ENCODE data around the gene PLIN5. TPM values are rescaled to one million over a fixed set of nuclear protein-coding genes. Genes with fewer than 3 reads are reported as not detected.
"Not testable (repeated sequence)": the region's sequence is repeated elsewhere in the genome, so short reads cannot be mapped to it uniquely, and the experiment has no call there.

PLIN5 gene
- total RNA-seq, 1 donor from 2014 or later = not detected

DNA sequence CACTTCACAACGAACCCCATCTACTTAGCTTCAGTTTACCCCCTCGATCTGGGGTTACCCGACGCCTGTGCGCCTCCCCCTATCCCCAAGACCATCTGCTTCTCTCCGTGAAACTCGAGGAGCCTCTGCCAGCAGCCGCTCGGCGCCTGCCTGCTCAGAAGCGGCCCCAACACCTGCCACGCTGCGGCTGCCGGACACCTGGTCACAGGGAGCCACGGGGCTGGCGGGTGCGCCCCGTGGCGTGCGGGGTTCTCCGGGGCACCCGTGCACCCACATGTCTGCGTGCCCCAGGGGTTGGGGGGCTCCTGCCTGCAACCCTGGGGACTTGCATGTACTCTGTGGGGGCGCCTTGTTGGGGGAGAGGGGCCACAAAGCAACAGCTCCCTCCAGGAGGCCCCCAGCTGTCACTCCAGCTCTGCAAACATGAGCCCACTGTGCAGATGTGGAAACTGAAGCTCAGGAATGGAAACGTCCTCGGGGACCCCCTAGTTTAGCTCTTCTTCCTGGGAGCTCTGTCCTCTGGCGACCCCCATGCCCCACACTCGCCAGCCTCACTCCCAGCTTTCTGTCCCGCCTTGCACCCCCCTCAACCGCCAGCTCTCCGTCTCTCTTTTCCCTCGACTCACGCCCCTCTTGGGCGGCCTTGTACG, 31.5 kb upstream of the PLIN5 start:
- no peaks in the 10 kb centered on the region for H3K9me3 Mint-ChIP-seq (ENCODE audit: unreplicated experiment)
- peaks cover 9% of the 10 kb centered on the region for H3K4me1 Mint-ChIP-seq (ENCODE audit: unreplicated experiment)
- no peak overlapping the region for H3K4me3 Mint-ChIP-seq (ENCODE audit: unreplicated experiment)
- no peak overlapping the region for H3K27ac Mint-ChIP-seq (ENCODE audit: unreplicated experiment)
- TF ChIP-seq CTCF (IDR thresholded peaks at IDR 0.05) = no peak
- DNase-seq (ENCODE audit: extremely low spot score, unreplicated experiment) = no peak
- H3K27me3 Mint-ChIP-seq (ENCODE audit: unreplicated experiment) = no peaks in the 10 kb centered on the region
- H3K36me3 Mint-ChIP-seq (ENCODE audit: unreplicated experiment) = peaks cover 3% of the 10 kb centered on the region

- not testable (repeated sequence) for H3K4me1 Mint-ChIP-seq (ENCODE audit: unreplicated experiment); H3K27me3 Mint-ChIP-seq (ENCODE audit: unreplicated experiment); H3K36me3 Mint-ChIP-seq (ENCODE audit: unreplicated experiment); H3K9me3 Mint-ChIP-seq (ENCODE audit: unreplicated experiment); H3K4me3 Mint-ChIP-seq (ENCODE audit: unreplicated experiment); H3K27ac Mint-ChIP-seq (ENCODE audit: unreplicated experiment); DNase-seq (ENCODE audit: extremely low spot score, unreplicated experiment)
Observed at GRCh38 chr19:4563562-4563961, 28.5 kb upstream of the PLIN5 start.

DNA sequence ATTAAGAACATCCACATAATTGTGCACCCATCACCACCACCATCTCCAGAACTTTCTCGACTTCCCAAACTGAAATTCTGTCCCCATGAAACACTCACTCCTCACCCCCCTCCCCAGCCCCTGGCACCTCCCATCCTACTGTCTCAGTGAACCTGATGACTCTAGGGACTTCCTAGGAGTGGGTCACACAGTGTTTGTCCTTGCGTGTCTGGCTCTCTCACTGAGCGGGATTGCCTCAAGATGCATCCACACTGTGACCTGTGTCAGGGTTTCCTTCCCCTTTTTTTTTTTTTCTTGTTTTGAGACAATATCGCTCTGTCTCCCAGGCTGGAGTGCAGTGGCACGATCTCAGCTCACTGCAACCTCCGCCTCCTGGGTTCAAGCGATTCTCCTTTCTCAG, 27.1 kb upstream of the PLIN5 start:
- H3K27ac Mint-ChIP-seq (ENCODE audit: unreplicated experiment); H3K36me3 Mint-ChIP-seq (ENCODE audit: unreplicated experiment); DNase-seq (ENCODE audit: extremely low spot score, unreplicated experiment); H3K4me1 Mint-ChIP-seq (ENCODE audit: unreplicated experiment); H3K9me3 Mint-ChIP-seq (ENCODE audit: unreplicated experiment); H3K27me3 Mint-ChIP-seq (ENCODE audit: unreplicated experiment); H3K4me3 Mint-ChIP-seq (ENCODE audit: unreplicated experiment): not testable (repeated sequence)

DNA sequence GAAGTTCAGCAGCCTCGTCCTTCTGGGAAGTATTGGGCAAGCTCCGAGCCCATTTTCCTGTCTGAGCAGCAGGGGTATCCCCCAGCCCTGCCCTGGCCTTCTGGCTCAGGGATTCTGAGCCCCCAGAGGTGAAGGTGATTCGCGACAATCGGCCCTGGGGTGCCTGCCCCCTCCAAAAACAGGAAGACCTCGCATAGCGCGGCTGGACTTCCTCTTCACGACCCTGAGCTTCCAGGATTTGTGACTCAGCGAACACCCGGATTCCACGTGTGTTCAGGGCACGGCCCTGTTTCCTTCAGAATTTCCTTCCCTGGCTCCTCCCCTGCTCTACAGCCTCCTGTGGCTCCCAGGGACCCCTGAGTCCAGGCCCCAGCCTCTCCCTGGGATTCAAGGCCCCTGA, 24.5 kb upstream of the PLIN5 start, which contains the start of gene SEMA6B:
TSS of gene SEMA6B (minus strand) at position 116 of the 400 bp plus-strand sequence. CDS start 1,227 bp downstream, outside the sequence.
- Mint-ChIP-seq H3K9me3 (ENCODE audit: unreplicated experiment) (no peaks in the 10 kb centered on the region), H3K36me3 (ENCODE audit: unreplicated experiment) (no peaks in the 10 kb centered on the region), H3K4me1 (ENCODE audit: unreplicated experiment) (peaks cover 2% of the 10 kb centered on the region), H3K27ac (ENCODE audit: unreplicated experiment) (no peak within 1 kb of the TSS), H3K27me3 (ENCODE audit: unreplicated experiment) (no peaks in the 10 kb centered on the region), H3K4me3 (ENCODE audit: unreplicated experiment) (no peak within 1 kb of the TSS)
- TF ChIP-seq CTCF (IDR thresholded peaks at IDR 0.05) = no peak
- DNase-seq (ENCODE audit: extremely low spot score, unreplicated experiment) = no peak

- no peaks in the 10 kb centered on the region for H3K36me3 Mint-ChIP-seq (ENCODE audit: unreplicated experiment)
- DNase-seq (ENCODE audit: extremely low spot score, unreplicated experiment) = no peak
- no peaks in the 10 kb centered on the region for H3K27me3 Mint-ChIP-seq (ENCODE audit: unreplicated experiment)
- no peak overlapping the region for H3K4me3 Mint-ChIP-seq (ENCODE audit: unreplicated experiment)
- TF ChIP-seq CTCF (IDR thresholded peaks at IDR 0.05) = peak; percentile 100
- H3K9me3 Mint-ChIP-seq (ENCODE audit: unreplicated experiment) = no peaks in the 10 kb centered on the region
- H3K27ac Mint-ChIP-seq (ENCODE audit: unreplicated experiment) = no peak overlapping the region
- peaks cover 2% of the 10 kb centered on the region for H3K4me1 Mint-ChIP-seq (ENCODE audit: unreplicated experiment)
Observed at GRCh38 chr19:4557971-4558941, 23.2 kb upstream of the PLIN5 start.
